H9 (cell line): ENCODE measurements around the gene SST. TPM values are rescaled to one million over a fixed set of nuclear protein-coding genes. Genes with fewer than 3 reads are reported as not detected.

Experiments
- DNase-seq: peaks from one replicate; pipeline ENCODE4 v3.0.0-alpha.2; 2017
- H2AFZ ChIP-seq: one replicate; pipeline ENCODE4 v1.6.1; 2013; ENCODE audit warnings: mild to moderate bottlenecking, low read length, control low read depth, moderate library complexity
- H2AK5ac ChIP-seq: 2 replicates; pipeline ENCODE4 v1.6.1; 2013; ENCODE audit warnings: low read length, control low read depth, mixed read lengths; ENCODE audit not compliant: insufficient read length
- H2BK120ac ChIP-seq: one replicate; pipeline ENCODE4 v1.6.1; 2013; ENCODE audit warnings: low read depth, mild to moderate bottlenecking, low read length, control low read depth, inconsistent platforms; ENCODE audit not compliant: poor library complexity, severe bottlenecking
- H2BK12ac ChIP-seq: 2 replicates; pipeline ENCODE4 v1.6.1; 2013; ENCODE audit warnings: low read length, control low read depth, mixed read lengths, low read depth; ENCODE audit not compliant: insufficient read length
- H2BK15ac ChIP-seq: 2 replicates; pipeline ENCODE4 v1.6.1; 2013; ENCODE audit warnings: low read depth, low read length, control low read depth
- H2BK20ac ChIP-seq: one replicate; pipeline ENCODE4 v1.6.1; 2013; ENCODE audit warnings: low read depth, mild to moderate bottlenecking, low read length, control low read depth, inconsistent platforms; ENCODE audit not compliant: poor library complexity, severe bottlenecking
- H2BK5ac ChIP-seq: 2 replicates; pipeline ENCODE4 v1.6.1; 2013; ENCODE audit warnings: low read length, control low read depth, mixed read lengths; ENCODE audit not compliant: insufficient read length
- H3K14ac ChIP-seq: 2 replicates; pipeline ENCODE4 v1.6.1; 2013; ENCODE audit warnings: low read length, control low read depth; ENCODE audit not compliant: insufficient read depth
- H3K18ac ChIP-seq: 2 replicates; pipeline ENCODE4 v1.6.1; 2013; ENCODE audit warnings: low read depth, mild to moderate bottlenecking, mixed read lengths, low read length, control low read depth; ENCODE audit not compliant: insufficient read length
- H3K23ac ChIP-seq: 2 replicates; pipeline ENCODE4 v1.6.1; 2013; ENCODE audit warnings: low read length, control low read depth, mixed read lengths, low read depth; ENCODE audit not compliant: insufficient read length
- H3K23me2 ChIP-seq: 2 replicates; pipeline ENCODE4 v1.6.1; 2013; ENCODE audit warnings: low read depth, mild to moderate bottlenecking, mixed read lengths, low read length, control low read depth; ENCODE audit not compliant: insufficient read length, poor library complexity, severe bottlenecking
- H3K27ac ChIP-seq: 2 replicates; pipeline ENCODE4 v1.5.1; 2013; ENCODE audit warnings: low read length, control low read depth, mixed read lengths, low read depth; ENCODE audit not compliant: insufficient read length
- H3K27me3 ChIP-seq: 2 replicates; pipeline ENCODE4 v1.6.1; 2013; ENCODE audit warnings: low read length, control low read depth, inconsistent platforms; ENCODE audit not compliant: insufficient read depth
- H3K4ac ChIP-seq: 2 replicates; pipeline ENCODE4 v1.6.1; 2013; ENCODE audit warnings: low read depth, mild to moderate bottlenecking, control low read depth, inconsistent platforms, low read length, moderate library complexity
- H3K4me1 ChIP-seq: 2 replicates; pipeline ENCODE4 v1.6.1; 2013; ENCODE audit warnings: low read length, control low read depth, inconsistent platforms; ENCODE audit not compliant: insufficient read depth
- H3K4me2 ChIP-seq: 2 replicates; pipeline ENCODE4 v1.6.1; 2013; ENCODE audit warnings: low read length, control low read depth, mixed read lengths; ENCODE audit not compliant: insufficient read length, insufficient read depth
- H3K56ac ChIP-seq: 2 replicates; pipeline ENCODE4 v1.6.1; 2013; ENCODE audit warnings: low read depth, mild to moderate bottlenecking, mixed read lengths, low read length, control low read depth; ENCODE audit not compliant: insufficient read length
- H3K79me1 ChIP-seq: 2 replicates; pipeline ENCODE4 v1.6.1; 2013; ENCODE audit warnings: low read depth, mild to moderate bottlenecking, moderate library complexity, low read length, control low read depth, inconsistent platforms; ENCODE audit not compliant: insufficient read depth, poor library complexity, severe bottlenecking
- H3K79me2 ChIP-seq: 2 replicates; pipeline ENCODE4 v1.6.1; 2013; ENCODE audit warnings: low read length, control low read depth, inconsistent platforms; ENCODE audit not compliant: insufficient read depth
- H3K9ac ChIP-seq: 2 replicates; pipeline ENCODE4 v1.6.1; 2013; ENCODE audit warnings: low read length, control low read depth, mixed read lengths; ENCODE audit not compliant: insufficient read length; ENCODE audit errors: extremely low read depth
- H3K9me3 ChIP-seq: one replicate; pipeline ENCODE4 v1.6.1; 2013; ENCODE audit warnings: low read depth, low read length, inconsistent platforms; ENCODE audit not compliant: control insufficient read depth
- H3T11ph ChIP-seq: one replicate; pipeline ENCODE4 v1.6.1; 2013; ENCODE audit warnings: mild to moderate bottlenecking, low read length, control low read depth, inconsistent platforms
- H4K20me1 ChIP-seq: one replicate; pipeline ENCODE4 v1.6.1; 2013; ENCODE audit not compliant: control insufficient read depth, insufficient read length, insufficient read depth
- H4K5ac ChIP-seq: 2 replicates; pipeline ENCODE4 v1.6.1; 2013; ENCODE audit warnings: low read depth, mild to moderate bottlenecking, mixed read lengths, low read length, control low read depth; ENCODE audit not compliant: insufficient read length
- H4K8ac ChIP-seq: replicated peaks from 2 replicates; pipeline ENCODE4 v1.6.1; 2013; ENCODE audit warnings: low read length, control low read depth, mixed read lengths, low read depth; ENCODE audit not compliant: insufficient read length
- H4K91ac ChIP-seq: 2 replicates; pipeline ENCODE4 v1.6.1; 2013; ENCODE audit warnings: low read depth, mild to moderate bottlenecking, moderate library complexity, mixed read lengths, low read length, control low read depth; ENCODE audit not compliant: insufficient read length
- H3K27ac Mint-ChIP-seq, 3 experiments: 2 replicates in 2 of 3; 3 replicates in 1 of 3; pipeline ENCODE4 v1.8.0; 2020 to 2021; ENCODE audit warnings: mixed read lengths in 3 of 3, mild to moderate bottlenecking in 1 of 3, moderate library complexity in 1 of 3
- H3K27me3 Mint-ChIP-seq: 2 replicates; pipeline ENCODE4 v1.8.0; 2021; ENCODE audit warnings: low read depth, mild to moderate bottlenecking, moderate library complexity, mixed read lengths
- H3K36me3 Mint-ChIP-seq, 3 experiments: 2 replicates in 2 of 3; 3 replicates in 1 of 3; pipeline ENCODE4 v1.8.0; 2020 to 2021; ENCODE audit warnings: low read depth in 3 of 3, mixed read lengths in 3 of 3; ENCODE audit not compliant: insufficient read depth in 1 of 3
- H3K4me1 Mint-ChIP-seq, 2 experiments: 2 replicates each; pipeline ENCODE4 v1.8.0; 2020; ENCODE audit warnings: mixed read lengths in 2 of 2
- H3K4me3 Mint-ChIP-seq, 2 experiments: 2 replicates in 1 of 2; 3 replicates in 1 of 2; pipeline ENCODE4 v1.8.0; 2020 to 2021; ENCODE audit warnings: mild to moderate bottlenecking in 2 of 2, mixed read lengths in 2 of 2, moderate library complexity in 1 of 2
- H3K9me3 Mint-ChIP-seq, 2 experiments: 2 replicates in 1 of 2; 3 replicates in 1 of 2; pipeline ENCODE4 v1.8.0; 2020; ENCODE audit warnings: mild to moderate bottlenecking in 2 of 2, mixed read lengths in 2 of 2, moderate library complexity in 1 of 2
- CTCF ChIP-seq: fragments of 200-600 bp; sonication (generic); conservative IDR thresholded peaks from 3 replicates; pipeline ENCODE4 v1.8.0; 2021; ENCODE audit warnings: antibody characterized with exemption, mild to moderate bottlenecking
- WGBS: extraction: QIAGEN DNeasy Blood & Tissue Kit; methylation state at CpG from one replicate; pipeline ENCODE4 v1.1.7; 2013; ENCODE audit warnings: missing lambda C conversion rate, low lambda C conversion rate, mixed read lengths; ENCODE audit not compliant: insufficient read length; ENCODE audit errors: extremely low coverage; 5-methylcytosine and 5-hydroxymethylcytosine counted together
- total RNA-seq: library from RNA; stranded (reverse); gene quantifications from 2 replicates; pipeline ENCODE4 v1.2.1, GENCODE V29; 2021

SST gene
- total RNA-seq, 1 experiment from 2014 or later: not detected

GRCh38 chr3:187696021-187696420 lies 25.8 kb upstream of the SST start:
- Histone ChIP-seq H3K27me3 (no peaks in the 10 kb centered on the region), H2AK5ac (no peak overlapping the region), H2BK15ac (no peak overlapping the region), H4K5ac (no peak overlapping the region), H3K14ac (no peak overlapping the region; the same call in 1 of the 2 replicates), H3K79me2 (no peaks in the 10 kb centered on the region), H2BK120ac (no peak overlapping the region), H3K4me1 (no peaks in the 10 kb centered on the region), H3K9ac (no peak overlapping the region), H3K79me1 (no peaks in the 10 kb centered on the region), H3K4me2 (no peak overlapping the region), H3K9me3 (no peaks in the 10 kb centered on the region), H2BK5ac (no peak overlapping the region), H4K20me1 (no peaks in the 10 kb centered on the region), H3K56ac (no peak overlapping the region), H3K27ac (no peak overlapping the region), H3K4ac (no peak overlapping the region), H2BK12ac (no peak overlapping the region), H2AFZ (no peak overlapping the region), H3K23ac (no peak overlapping the region), H3K18ac (no peak overlapping the region), H4K8ac (no peak overlapping the region), H4K91ac (no peak overlapping the region), H3K23me2 (no peaks in the 10 kb centered on the region), H3T11ph (no peak overlapping the region), H2BK20ac (no peak overlapping the region)
- Mint-ChIP-seq H3K4me1 (no peaks in the 10 kb centered on the region), H3K27me3 (peaks cover 12% of the 10 kb centered on the region), H3K27ac (no peak overlapping the region; a peak in 1 of 7 replicates), H3K4me3 (no peak overlapping the region), H3K36me3 (no peaks in the 10 kb centered on the region), H3K9me3 (no peaks in the 10 kb centered on the region; a peak in 2 of 5 replicates)
- TF ChIP-seq CTCF: no peak
- DNase-seq: no peak
- WGBS: no CpG with 5 or more reads among the region's 4 CpGs
